Lung (tissue), 12 donors: ENCODE data around the gene CLDN20. TPM values are rescaled to one million over a fixed set of nuclear protein-coding genes. Genes with fewer than 3 reads are reported as not detected.

Source experiments
- ATAC-seq: fragments of 200-7000 bp; cut with Tn5 transposase; one replicate; pipeline ENCODE4 v1.9.1; 2020; ENCODE audit warnings: moderate number of reproducible peaks; ENCODE audit not compliant: insufficient read depth, low FRiP score
- DNase-seq, 3 donors: peaks; one replicate each; pipeline ENCODE4 v3.0.0-alpha.2; 2013 to 2017
- H3K27ac ChIP-seq, 2 donors: one replicate each; pipeline ENCODE4 v1.5.1; 2013; ENCODE audit warnings: mild to moderate bottlenecking in 2 of 2, moderate library complexity in 2 of 2, control low read depth in 1 of 2, inconsistent platforms in 1 of 2, low read depth in 1 of 2, low read length in 1 of 2
- H3K27me3 ChIP-seq, 3 donors: one replicate each; pipeline ENCODE4 v1.5.1; 2013; ENCODE audit warnings: low read length in 2 of 3; ENCODE audit not compliant: control insufficient read depth in 3 of 3, insufficient read depth in 3 of 3
- H3K36me3 ChIP-seq, 4 donors: one replicate each; pipeline ENCODE4 v1.5.1; 2013; ENCODE audit warnings: low read length in 4 of 4, mild to moderate bottlenecking in 1 of 4, moderate library complexity in 1 of 4; ENCODE audit not compliant: control insufficient read depth in 4 of 4, insufficient read depth in 4 of 4
- H3K4me1 ChIP-seq, 5 donors: one replicate each; pipeline ENCODE4 v1.5.1; 2013; ENCODE audit warnings: low read length in 5 of 5, mild to moderate bottlenecking in 2 of 5, moderate library complexity in 1 of 5; ENCODE audit not compliant: control insufficient read depth in 5 of 5, insufficient read depth in 5 of 5
- H3K4me3 ChIP-seq: one replicate; pipeline ENCODE4 v1.5.1; 2013; ENCODE audit warnings: mild to moderate bottlenecking, control low read depth, moderate library complexity
- H3K9ac ChIP-seq, 2 donors: one replicate each; pipeline ENCODE4 v1.5.1; 2013; ENCODE audit warnings: low read length in 2 of 2, control low read depth in 1 of 2; ENCODE audit not compliant: insufficient read depth in 1 of 2
- H3K9me3 ChIP-seq, 4 donors: one replicate each; pipeline ENCODE4 v1.5.1; 2013; ENCODE audit warnings: low read length in 3 of 4, mild to moderate bottlenecking in 1 of 4, moderate library complexity in 1 of 4; ENCODE audit not compliant: control insufficient read depth in 4 of 4, insufficient read depth in 3 of 4
- WGBS, 2 donors: extraction: QIAGEN DNeasy Blood & Tissue Kit; methylation state at CpG; one replicate each; pipeline ENCODE4 v1.1.7; 2013; 5-methylcytosine and 5-hydroxymethylcytosine counted together
- polyA plus RNA-seq, 2 donors: library from polyadenylated mRNA; stranded (reverse); fragments of 200-250 nt; gene quantifications; one replicate each; pipeline ENCODE4 v1.2.1, GENCODE V29; 2013
- total RNA-seq, 2 donors: library from RNA; depleted of rRNA in 1 of 2; stranded (reverse); fragments of >200 nt in 1 of 2; gene quantifications; one replicate each; pipeline ENCODE4 v1.2.1, GENCODE V29; 2014 to 2021
- TF ChIP-seq, protein P1 (sequence below): IDR thresholded peaks from 2 replicates; pipeline ENCODE4 v1.5.1; 2012; ENCODE audit warnings: mild to moderate bottlenecking; ENCODE audit errors: control extremely low read depth, extremely low read depth
- donor health status: control.
- donor health status: control.
- donor health status: Bipolar disorder and iron deficiency.
- donor health status: healthy.
- donor health status: DM: yes; HTN: yes; CAD: no.

Gene CLDN20
- total and polyA plus RNA-seq, 4 donors = not detected

GRCh38 chr6:155261111-155261900, 2.5 kb upstream of the CLDN20 start:
- H3K36me3 ChIP-seq = peaks cover 5 to 19% (median 11%) of the 10 kb centered on the region in 4 donors

GRCh38 chr6:155262655-155263054, 1.2 kb upstream of the CLDN20 start:
- 96 to 97% methylated on average over 4 of the region's 4 CpGs for WGBS, 2 donors
- no peak for ATAC-seq
- Histone ChIP-seq H3K9me3 (peaks cover 0 to 2% (median 0%) of the 10 kb centered on the region in 4 donors), H3K9ac (no peak overlapping the region), H3K27me3 (no peaks in the 10 kb centered on the region), H3K4me1 (peaks cover 0 to 9% (median 4%) of the 10 kb centered on the region in 5 donors), H3K27ac (no peak overlapping the region), H3K4me3 (no peak overlapping the region), H3K36me3 (peaks cover 2 to 12% (median 9%) of the 10 kb centered on the region in 4 donors)
- DNase-seq = no peak
- TF ChIP-seq, protein P1, sequence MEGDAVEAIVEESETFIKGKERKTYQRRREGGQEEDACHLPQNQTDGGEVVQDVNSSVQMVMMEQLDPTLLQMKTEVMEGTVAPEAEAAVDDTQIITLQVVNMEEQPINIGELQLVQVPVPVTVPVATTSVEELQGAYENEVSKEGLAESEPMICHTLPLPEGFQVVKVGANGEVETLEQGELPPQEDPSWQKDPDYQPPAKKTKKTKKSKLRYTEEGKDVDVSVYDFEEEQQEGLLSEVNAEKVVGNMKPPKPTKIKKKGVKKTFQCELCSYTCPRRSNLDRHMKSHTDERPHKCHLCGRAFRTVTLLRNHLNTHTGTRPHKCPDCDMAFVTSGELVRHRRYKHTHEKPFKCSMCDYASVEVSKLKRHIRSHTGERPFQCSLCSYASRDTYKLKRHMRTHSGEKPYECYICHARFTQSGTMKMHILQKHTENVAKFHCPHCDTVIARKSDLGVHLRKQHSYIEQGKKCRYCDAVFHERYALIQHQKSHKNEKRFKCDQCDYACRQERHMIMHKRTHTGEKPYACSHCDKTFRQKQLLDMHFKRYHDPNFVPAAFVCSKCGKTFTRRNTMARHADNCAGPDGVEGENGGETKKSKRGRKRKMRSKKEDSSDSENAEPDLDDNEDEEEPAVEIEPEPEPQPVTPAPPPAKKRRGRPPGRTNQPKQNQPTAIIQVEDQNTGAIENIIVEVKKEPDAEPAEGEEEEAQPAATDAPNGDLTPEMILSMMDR = no peak

More at GRCh38 chr6:155261111-155261900, 2.5 kb upstream of the CLDN20 start:
- no peak for ATAC-seq
- 95% methylated on average over 11 of the region's 11 CpGs for WGBS, 2 donors
- no peaks in the 10 kb centered on the region for H3K27me3 ChIP-seq
- TF ChIP-seq, protein P1 = no peak
- H3K4me1 ChIP-seq = peaks cover 0 to 12% (median 4%) of the 10 kb centered on the region in 5 donors
- no peak overlapping the region for H3K9ac ChIP-seq
- H3K4me3 ChIP-seq = no peak overlapping the region
- H3K9me3 ChIP-seq = peaks cover 0 to 2% (median 0%) of the 10 kb centered on the region in 4 donors
- no peak overlapping the region for H3K27ac ChIP-seq
- DNase-seq = no peak

DNA sequence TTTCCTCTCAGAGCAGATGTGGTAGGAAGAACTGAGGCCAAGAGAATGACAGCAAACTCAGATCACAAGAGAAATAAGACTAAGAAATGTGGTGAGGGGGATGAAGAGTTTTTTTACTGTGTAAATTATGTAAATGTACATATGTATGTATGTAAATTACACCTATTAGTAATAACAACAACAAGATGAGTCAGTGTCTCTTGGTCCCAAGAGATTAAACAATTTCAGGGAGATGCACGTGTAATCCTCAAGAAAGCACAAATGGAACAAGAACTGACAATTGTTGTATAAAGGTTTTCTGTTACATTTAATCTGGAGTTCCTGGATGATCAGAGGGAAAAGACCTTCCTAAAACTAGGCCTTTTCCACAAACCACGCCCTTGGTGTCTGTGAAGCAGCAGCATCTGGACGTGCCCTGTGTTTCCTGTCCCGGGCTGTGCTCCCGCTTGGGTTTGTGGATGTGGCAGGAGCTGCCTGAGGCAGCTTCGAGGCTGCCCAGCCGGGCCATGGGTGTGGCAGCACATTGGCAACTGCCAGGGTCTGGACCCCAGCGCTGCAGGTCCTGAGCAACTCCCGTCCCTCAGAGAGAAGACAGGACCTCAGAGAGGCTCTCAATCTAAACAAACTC, 994 bp downstream of the CLDN20 start:
- H3K4me3 ChIP-seq = no peak overlapping the region
- peaks cover 0 to 2% (median 0%) of the 10 kb centered on the region in 4 donors for H3K9me3 ChIP-seq
- no peak overlapping the region for H3K27ac ChIP-seq
- no peak overlapping the region for H3K9ac ChIP-seq
- DNase-seq = no peak
- peaks cover 2 to 6% (median 4%) of the 10 kb centered on the region in 5 donors for H3K4me1 ChIP-seq
- no peak for ATAC-seq
- TF ChIP-seq, protein P1 = no peak
- peaks cover 0 to 5% (median 2%) of the 10 kb centered on the region in 4 donors for H3K36me3 ChIP-seq
- no peaks in the 10 kb centered on the region for H3K27me3 ChIP-seq
- 74 to 79% methylated on average over 9 of the region's 9 CpGs for WGBS, 2 donors
